GM12891 (cell line): ENCODE results near the gene TAS1R3.

ENCODE experiments used
- POLR2A ChIP-seq: IDR thresholded peaks from 2 replicates; pipeline ENCODE4 v1.6.1; 2011; ENCODE audit warnings: low read depth, low read length, control low read depth
- POLR2AphosphoS5 ChIP-seq: IDR thresholded peaks from 2 replicates; pipeline ENCODE4 v1.6.1; 2011; ENCODE audit warnings: low read depth, low read length, control low read depth
- SPI1 ChIP-seq: IDR thresholded peaks from 2 replicates; pipeline ENCODE4 v1.6.1; 2011; ENCODE audit warnings: low read depth, low read length, control low read depth
- TAF1 ChIP-seq: IDR thresholded peaks from 2 replicates; pipeline ENCODE4 v1.6.1; 2011; ENCODE audit warnings: low read depth, low read length, control low read depth

DNA sequence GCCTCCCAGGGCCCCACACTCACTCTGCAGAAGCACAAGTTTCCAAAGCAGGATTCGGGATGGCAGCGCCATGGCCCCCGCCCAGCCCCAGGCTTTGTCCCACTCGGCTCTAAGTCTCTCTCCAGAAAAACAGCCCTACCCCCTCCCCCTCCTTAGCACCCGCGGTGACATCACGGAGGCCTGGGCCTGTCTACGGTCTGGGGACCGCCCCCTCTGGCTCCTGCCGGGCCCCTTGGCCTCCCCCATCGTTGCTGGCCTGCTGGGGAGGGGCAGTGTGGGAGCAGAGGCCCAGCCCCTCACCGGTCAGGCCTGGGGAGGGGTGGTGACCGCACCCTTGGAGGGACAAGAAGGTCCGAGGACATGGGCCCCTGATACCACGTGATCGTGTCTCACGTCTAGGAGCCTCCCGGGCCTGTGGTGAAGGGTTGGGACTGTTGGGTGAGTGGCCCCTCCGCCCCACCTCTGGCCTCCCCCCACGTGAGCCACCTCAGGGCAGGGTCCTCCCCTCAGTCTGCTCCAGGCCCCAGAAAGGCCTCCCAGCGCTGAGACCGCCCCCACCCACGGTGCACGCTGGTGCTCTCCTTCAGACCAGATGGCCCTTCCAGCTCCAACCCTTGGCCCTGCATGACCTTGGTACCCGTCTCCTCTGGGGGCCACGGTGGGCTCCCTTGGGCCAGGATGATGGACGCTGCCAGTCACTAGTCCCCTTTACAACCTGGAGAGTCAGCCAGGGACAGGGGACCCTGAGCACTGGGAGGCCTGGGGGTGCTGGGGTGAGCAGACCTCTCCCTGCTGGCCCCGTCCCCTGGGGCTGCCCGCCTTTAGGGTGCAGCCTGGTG is 27.6 kb downstream of the TAS1R3 start, which contains the start of gene MXRA8:
- no peak for TF ChIP-seq POLR2A
- TF ChIP-seq SPI1 = no peak
- TF ChIP-seq TAF1 = no peak
- TF ChIP-seq POLR2AphosphoS5 = no peak
